Suppressor macrophage treated with lipopolysaccharide for 1 hour (primary cell): Measurements from ENCODE around the gene LRBA.
A peak's percentile ranks its signal among the peaks of the same experiment; 100 is the strongest.

ENCODE experiments used
- DNase-seq, 3 donors: peaks; one replicate each; pipeline ENCODE4 v3.0.0-alpha.2; 2020 to 2022

LRBA gene

DNA sequence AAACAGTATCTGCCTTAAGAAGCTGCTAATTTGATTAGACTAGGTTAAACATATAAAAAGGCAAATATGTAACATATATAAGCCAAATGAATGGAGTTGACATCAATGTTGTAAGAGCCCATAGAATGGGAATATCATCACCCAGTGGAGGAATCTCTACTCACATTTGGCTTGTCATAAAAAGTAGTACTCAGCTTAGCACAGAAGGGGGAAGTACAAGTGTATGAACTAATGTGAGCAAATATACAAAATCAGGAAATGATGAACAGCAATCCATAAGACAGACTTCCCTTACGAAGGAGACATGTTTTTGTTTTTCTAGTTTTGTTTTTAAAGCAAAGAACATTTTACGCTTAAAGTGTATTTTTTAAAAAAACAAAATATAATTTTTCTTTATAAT lies 358.2 kb downstream of the LRBA start:
- peak; percentile 53 to 77 (median 76) for DNase-seq

- DNase-seq: no peak
Measured at GRCh38 chr4:150650751-150651150, 364.3 kb downstream of the LRBA start.

- no peak for DNase-seq
Measured at GRCh38 chr4:150648123-150648522, 367.0 kb downstream of the LRBA start.

DNA sequence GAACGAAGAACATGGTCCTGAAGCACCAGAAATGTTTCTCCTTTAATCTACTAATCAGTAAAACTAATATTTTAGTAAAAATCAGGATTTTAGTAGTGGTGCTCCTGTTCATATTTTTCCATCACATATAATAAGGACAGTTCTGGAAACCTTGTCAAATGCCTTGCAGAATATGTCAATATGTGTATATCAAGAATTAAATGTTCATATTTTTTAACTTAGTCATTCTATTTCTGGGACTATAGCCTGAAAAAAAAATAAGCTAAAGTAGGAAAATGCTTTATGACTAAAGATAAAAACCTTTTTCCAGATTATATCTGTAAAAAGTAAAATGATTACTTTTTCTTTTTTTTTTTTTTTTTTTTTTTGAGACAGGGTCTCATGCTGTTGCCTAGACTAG lies 368.1 kb downstream of the LRBA start:
- DNase-seq: no peak

- no peak for DNase-seq
Measured at GRCh38 chr4:150641612-150642011, 373.5 kb downstream of the LRBA start.

GRCh38 chr4:150632639-150633038 lies 382.4 kb downstream of the LRBA start:
- DNase-seq: no peak

- DNase-seq: no peak
Measured at GRCh38 chr4:150628073-150628472, 387.0 kb downstream of the LRBA start.

DNA sequence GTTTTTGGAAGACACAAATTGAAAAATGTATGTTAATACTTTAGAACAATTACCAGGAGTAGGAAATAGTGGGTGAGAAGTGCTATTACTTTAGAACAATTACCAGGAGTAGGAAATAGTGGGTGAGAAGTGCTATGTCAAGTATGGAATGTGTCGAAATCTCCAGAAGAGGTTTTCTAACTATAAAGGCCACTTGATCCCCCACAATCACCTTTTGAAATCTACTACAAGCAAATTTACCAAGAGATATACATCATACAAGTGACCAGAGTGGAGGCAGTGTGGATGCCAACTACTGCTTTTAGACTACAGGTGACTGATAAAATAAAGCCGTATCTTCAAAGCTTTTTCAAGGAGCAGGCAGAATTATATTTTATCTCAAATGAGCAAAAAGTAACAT lies 390.1 kb downstream of the LRBA start:
- DNase-seq: no peak

DNA sequence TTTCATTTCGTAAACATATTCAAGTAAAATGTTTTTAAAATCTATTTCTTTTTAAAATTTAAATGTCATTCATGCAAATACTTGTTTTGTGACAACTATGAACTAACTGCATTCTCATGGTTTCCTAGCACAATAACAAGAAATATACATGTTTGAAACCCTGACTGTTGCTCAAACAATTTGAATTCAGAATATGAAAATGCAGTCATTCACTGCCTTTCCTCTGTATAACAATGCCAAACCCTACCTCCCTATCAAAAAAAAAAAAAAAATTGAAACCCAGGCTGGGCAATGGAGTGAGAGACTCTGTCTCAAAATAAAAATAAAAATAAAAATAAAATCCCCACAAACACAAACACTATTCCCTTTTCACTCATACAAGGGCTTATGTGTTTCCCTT lies 391.0 kb downstream of the LRBA start:
- DNase-seq: no peak

DNA sequence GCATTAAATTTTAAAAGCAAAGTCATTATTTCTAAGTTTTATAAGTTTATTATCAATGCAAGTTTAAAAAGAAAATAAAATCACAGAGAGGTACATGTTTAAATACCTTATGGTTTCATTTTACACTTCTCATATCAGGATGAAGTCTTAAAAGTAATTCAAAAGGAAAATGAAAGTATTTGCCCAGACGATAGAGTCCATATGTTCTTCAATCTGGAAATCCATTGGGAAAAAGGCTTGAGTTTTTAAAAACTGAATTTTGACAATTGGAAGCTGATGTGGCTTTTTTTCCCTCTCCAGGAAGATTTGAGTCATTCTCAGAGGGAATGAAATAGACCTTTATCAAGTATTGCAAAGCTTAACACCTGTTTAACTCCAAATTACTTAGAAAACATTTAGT lies 396.0 kb downstream of the LRBA start:
- no peak for DNase-seq

GRCh38 chr4:150609131-150609530 lies 406.0 kb downstream of the LRBA start:
- no peak for DNase-seq

GRCh38 chr4:150600812-150601445 lies 414.2 kb downstream of the LRBA start:
- DNase-seq: no peak

DNA sequence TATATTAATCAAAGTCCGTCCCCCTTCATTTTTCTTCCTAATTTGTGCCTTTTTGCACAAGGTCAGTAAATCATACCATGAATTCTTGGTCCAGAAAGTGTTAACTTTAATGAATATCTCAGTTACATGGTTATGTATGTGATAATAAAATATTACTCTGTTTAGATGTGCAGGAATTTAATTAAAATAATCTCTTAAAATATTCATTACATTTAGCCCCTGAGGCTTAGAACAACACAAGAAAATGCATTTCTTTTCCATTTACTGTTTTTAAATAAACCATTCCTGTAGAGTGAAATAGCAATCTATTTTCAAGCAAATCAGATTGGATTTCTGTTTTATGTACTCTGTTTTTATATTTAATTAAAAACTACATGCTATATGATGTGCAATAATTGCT lies 415.5 kb downstream of the LRBA start:
- no peak for DNase-seq

- DNase-seq: no peak
Measured at GRCh38 chr4:150598909-150599308, 416.2 kb downstream of the LRBA start.

GRCh38 chr4:150593996-150594395 lies 421.1 kb downstream of the LRBA start:
- DNase-seq: no peak

DNA sequence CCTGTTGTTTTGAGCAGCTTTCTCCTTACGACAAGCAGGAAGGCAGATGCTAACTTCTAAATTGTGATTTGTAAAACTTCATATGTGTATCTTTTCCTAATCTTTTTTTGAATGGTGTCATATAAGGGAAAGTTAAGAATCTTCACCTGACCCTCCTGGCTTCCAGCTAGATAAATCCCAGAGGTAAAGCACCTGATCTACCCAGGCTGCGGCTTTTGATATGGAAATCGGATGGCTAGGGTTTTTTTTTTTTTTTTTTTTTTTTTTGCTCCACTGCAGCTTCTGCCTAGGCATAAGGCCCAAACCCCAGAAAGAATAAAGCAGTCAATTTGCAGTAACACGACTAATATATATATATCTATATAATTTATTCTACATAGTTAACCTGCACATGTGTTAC lies 423.2 kb downstream of the LRBA start:
- no peak for DNase-seq

DNA sequence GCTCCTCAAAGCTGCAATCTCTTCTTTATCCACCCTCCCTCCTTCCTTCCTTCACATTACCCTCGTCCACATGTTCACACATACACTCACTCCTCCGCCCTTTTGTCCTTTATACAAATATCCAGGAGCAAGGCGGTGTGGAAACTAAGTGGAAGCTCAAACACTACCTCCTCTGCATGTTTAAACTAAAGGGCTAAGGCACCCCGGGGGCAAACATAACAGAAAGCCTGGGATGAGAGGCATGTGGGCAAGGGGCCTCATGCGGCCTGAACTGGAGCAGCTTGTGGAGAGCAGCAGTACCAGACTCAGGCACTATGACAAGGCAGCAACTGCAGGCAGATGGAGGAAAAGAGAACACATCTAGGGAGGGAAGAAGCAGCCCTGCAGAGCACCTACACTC lies 423.7 kb downstream of the LRBA start:
- no peak for DNase-seq

DNA sequence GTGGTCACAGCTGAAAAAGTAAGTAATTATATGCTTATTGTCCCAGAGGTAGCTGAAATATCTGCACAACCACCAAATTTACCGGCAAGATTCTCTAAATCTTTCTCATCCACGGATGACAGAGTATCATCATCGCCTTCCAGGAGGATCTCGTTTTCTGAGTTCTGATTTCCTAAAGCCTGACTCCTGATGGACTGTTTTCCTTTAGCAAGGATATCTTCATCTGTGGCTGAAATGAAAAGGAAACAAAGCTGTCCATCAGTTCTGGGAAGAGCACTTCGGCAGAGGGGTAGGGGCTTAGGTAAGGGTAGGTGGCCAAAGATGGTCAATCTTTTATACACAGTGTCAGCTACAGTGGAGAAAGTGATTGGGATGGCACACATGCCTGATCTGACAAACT lies 424.5 kb downstream of the LRBA start:
- no peak for DNase-seq

- DNase-seq: no peak
Measured at GRCh38 chr4:150589157-150589556, 425.9 kb downstream of the LRBA start.

GRCh38 chr4:150588316-150588715 lies 426.8 kb downstream of the LRBA start:
- DNase-seq: no peak

- DNase-seq: no peak
Measured at GRCh38 chr4:150586162-150586810, 428.8 kb downstream of the LRBA start.

GRCh38 chr4:150585611-150586010 lies 429.5 kb downstream of the LRBA start:
- DNase-seq: no peak

DNA sequence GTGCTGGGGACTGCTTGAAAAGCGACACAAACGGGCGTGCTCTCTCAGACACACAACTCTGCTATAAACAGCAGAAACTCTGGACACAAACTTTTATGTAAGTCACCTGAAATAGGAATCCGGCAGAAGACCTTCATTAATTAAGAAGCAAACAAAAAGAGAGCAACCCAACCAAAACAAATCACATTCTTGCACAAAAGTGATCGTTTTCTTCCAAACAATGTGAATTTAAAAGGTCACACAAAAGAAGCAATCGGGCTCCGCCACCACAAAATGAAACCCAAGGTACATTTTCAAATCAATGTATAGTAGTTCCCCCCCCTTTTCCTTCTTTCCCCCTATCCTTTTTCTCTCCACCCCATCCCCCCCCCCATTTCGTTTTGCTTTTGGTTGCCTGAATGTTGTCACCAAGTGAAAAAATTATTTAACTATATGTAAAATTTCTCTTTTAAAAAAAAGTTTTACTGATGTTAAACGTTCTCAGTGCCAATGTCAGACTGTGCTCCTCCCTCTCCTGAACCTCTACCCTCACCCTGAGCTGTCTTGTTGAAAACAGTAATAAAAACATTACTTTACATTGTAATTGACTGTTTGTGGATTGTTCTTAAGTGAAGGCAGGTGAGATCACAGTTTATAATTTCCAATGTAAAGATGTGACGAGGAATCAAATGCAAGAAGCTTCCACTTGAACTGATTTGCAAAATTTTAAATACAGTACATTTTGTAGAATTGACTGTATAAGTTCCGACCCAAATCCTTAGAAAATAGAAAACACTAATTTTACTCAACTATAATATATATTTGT lies 430.8 kb downstream of the LRBA start:
- DNase-seq: no peak
